Fibroblast of skin of back (primary cell): Measurements from ENCODE around the gene CRTC1.
"Not testable (repeated sequence)": the region's sequence is repeated elsewhere in the genome, so short reads cannot be mapped to it uniquely, and the experiment has no call there.

Source experiments
- DNase-seq: peaks from one replicate; pipeline ENCODE4 v3.0.0-alpha.2; 2013

The CRTC1 gene

GRCh38 chr19:18704971-18705370 is 21.5 kb downstream of the CRTC1 start:
- DNase-seq, result no peak

GRCh38 chr19:18708452-18709231 is 25.2 kb downstream of the CRTC1 start:
- DNase-seq, result no peak

- no peak for DNase-seq
Measured at GRCh38 chr19:18709546-18709945, 26.1 kb downstream of the CRTC1 start.

DNA sequence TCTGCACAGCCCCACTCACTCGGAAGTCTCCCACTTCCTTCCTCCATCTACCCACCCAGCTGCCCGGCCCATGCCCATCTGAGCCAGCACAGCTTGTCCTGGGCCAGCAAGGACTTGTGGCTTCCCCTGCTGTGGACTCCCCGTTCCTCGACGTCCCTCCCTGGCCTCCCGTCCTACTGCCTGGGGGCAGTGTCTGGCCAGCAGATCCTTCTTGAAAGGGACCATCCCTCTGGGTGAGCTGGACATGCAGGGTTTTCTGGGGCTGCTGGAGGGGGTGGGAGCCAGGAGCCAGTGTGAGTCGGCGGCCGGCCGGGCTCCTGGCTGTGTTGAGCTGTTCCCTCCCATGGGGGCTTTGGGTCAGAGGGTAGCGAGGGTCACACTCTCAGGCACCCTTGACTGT is 26.7 kb downstream of the CRTC1 start:
- no peak for DNase-seq

DNA sequence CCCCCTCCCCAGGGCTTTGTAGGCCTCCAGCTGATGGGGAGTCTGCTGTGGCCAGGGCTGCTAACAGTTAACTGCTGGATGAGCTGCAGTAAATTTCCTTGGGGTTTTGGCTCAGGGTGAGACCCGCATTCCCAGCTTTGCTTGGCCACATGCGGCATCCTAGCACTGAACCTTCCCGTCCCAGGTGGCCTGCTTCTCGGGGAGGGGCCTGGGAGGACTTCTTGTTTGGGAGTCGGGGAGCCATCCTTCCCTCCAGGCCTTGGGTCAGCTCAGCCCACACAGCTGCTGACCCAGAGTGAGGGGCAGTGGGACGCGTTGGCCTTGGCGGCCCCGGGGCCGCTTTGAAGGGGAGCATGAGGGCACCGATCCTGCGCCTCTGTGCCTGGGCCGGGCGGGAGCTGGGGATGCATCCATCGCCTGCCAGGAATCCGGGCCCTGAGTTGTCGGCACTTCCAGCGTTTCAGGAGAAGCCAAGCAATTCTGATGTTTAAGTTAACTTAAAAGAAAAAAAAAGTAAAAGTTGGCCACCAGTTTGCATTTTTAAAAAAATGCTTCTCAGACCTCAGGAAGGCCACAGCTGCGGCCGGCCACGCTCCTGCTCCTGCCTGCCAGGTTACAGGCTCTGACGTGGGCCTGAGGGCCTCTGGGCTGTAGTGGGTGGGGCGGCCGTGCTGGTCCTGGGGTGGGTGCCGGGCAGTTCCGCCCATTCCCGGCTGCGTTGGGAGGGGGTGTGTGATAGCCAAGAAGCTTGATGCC is 27.7 kb downstream of the CRTC1 start:
- no peak for DNase-seq

DNA sequence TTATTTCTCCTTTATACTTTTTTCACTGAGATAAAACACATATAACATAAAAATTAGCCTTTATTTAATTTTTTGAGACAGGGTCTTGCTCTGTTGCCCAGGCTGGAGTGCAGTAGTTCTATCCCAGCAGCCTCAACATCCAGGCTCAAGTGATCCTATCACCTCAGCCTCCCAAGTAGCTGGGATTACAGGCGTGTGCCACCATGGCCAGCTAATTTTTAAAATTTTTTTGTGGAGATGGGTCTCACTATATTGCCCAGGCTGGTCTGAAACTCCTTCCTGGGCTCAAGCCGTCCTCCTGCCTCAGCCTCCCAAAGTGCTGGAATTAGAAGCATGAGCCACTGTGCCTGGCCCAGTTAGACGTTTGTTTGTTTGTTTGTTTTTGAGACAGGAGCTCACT is 28.4 kb downstream of the CRTC1 start:
- no peak for DNase-seq

- DNase-seq, result peak; percentile 10
Measured at GRCh38 chr19:18712981-18713380, 29.5 kb downstream of the CRTC1 start.

DNA sequence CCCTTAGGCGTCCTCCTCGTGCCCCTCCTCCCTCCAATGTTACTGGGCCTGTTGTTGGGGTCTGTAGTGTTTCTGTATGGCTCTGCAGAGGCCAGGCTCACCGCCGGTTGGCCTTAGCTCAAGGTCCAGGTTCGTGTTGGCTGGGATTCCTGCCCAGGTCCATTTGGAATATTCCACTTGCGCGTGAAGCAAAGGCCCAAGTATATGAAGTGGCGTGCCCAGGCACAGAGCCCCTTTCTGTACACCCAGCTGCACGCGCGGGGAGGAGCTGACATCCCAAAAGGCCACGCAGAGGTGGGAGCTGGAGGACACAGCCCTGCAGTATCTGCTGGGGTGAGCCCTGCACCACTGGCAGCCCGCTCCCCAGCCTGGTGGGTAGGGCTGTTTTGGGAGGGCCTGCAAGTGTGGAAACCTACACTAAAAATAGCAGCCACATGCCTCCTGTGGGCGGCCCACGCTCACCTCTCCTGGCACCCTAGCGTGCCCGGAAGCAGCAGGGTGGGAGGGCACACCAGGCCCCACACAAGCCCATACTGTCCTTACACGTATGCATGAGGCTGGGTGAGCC is 30.2 kb downstream of the CRTC1 start:
- DNase-seq, result no peak

GRCh38 chr19:18715416-18715815 is 31.9 kb downstream of the CRTC1 start:
- DNase-seq, result no peak

DNA sequence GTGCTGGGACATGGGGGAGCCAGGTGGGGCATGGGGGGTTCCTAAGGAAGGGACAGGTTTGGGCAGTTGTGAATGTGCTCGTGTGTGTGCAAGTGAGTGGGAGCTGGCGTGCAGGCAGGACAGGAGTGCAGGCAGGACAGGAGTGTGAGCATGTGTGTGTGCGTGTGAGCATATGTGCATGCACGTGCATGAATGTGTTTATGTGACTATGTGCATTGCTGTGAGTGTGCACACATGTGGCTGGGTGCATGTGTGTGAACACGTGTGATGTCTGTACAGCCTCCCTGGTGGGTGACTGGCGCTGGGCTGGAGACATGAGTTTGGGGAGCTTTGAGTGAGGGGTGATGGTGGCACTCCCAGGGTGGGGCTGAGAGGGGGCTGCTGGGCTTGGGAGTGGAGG is 33.4 kb downstream of the CRTC1 start:
- DNase-seq, result no peak

DNA sequence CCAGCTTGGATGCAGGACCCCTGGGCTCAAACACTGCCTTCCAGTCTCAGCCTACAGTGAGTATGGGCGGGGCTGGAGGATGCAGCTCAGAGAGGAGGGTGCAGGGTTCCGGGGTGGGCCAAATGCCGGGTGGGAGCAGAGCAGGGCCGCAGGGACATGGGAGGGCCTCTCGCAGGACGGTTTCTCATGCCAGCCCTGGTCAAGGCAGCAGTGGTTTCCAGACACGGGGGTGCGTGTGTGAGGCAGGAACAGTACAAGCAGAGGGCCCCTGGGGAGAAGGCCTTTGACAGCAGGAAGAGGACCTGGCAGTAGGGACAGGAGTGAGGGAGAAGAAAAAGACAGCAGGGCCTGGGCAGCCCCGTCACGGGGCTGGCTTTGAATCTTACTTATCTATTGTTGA is 34.1 kb downstream of the CRTC1 start:
- DNase-seq, result no peak

GRCh38 chr19:18718015-18718526 is 34.6 kb downstream of the CRTC1 start:
- no peak for DNase-seq

- DNase-seq, result no peak
Measured at GRCh38 chr19:18718846-18719458, 35.5 kb downstream of the CRTC1 start.

GRCh38 chr19:18719541-18719940 is 36.1 kb downstream of the CRTC1 start:
- DNase-seq, result no peak

DNA sequence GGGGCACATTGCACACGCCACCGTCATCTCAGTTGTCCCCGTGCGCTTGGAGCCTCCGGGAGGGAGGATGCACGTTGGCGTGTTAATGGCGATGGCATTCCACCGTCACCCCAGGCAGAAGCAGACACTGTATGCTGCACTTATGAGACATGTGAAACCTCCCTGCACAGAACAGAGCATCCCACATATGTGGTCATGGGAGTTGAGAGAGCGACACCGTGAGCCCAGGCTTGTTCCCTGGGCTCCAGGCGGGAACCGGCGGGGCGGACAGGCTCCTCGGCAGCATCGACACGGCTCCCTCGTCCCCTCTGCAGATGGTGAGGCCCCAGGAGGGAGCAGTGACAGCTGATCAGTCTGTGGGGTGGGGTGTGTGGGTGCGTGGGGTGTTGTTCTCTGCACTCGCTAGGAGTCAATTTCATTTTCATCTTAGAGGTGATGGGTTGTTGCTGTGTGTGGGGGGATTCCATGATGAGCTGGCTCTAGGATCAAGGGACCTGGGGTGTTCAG is 40.4 kb downstream of the CRTC1 start:
- no peak for DNase-seq

DNA sequence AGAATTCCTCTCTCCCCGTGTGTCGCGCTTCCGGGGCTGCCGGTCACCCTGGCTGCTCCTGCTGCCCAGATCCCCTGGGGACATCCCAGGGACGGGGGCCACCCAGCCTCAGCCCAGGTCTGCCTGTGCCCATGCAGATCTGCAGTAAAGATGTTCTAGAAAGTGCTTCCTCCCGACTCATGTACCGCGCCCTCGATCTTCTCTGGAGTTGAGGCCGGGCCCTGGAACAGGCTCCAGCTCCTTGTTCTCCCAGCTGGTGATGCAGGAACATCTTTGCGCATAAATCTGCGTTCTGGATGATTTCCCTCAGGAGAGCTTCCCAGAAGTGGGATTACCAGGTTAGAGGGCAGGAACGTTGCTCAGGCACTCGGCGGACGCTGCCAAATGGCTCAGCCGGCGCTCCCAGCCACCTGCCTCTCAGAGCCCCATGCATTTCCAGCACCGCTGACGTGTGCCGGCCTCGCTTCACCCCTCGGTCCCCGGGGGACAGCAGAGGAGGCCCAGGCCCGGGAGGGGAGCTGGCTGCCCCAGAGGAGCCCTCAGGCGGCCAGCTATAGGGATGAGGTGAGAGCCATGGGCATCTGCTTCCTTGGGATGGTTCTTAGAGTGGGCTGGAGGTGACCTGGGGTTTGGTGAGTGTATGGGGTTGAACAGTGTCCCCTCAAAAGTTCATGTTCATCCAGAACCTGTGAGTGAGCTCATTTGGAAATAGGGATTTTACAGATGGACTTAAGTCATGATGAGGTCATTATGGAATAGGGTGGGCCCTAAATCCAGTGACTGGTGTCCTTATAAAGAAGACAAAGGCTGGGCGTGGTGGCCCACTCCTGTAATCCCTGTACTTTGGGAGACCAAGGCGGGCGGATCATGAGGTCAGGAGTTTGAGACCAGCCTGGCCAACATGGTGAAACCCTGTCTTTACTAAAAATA is 42.6 kb downstream of the CRTC1 start:
- no peak for DNase-seq

GRCh38 chr19:18726846-18727245 is 43.4 kb downstream of the CRTC1 start:
- DNase-seq, result no peak

DNA sequence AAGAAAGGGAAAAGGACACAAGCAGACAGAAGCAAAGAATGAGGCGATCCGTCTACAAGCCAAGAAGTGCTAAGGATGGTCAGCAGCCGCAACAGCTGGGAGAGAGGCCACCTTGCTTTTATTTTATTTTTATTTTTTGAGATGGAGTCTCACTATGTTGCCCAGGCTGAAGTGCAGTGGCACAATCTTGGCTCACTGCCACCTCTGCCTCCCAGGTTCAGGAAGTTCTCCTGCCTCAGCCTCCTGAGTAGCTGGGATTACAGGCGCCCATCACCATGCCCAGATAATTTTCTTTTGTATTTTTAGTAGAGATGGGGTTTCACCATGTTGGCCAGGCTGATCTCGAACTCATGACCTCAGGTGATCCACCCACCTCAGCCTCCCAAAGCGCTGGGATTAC is 44.1 kb downstream of the CRTC1 start:
- not testable (repeated sequence) for DNase-seq

GRCh38 chr19:18729933-18730530 is 46.6 kb downstream of the CRTC1 start:
- no peak for DNase-seq

DNA sequence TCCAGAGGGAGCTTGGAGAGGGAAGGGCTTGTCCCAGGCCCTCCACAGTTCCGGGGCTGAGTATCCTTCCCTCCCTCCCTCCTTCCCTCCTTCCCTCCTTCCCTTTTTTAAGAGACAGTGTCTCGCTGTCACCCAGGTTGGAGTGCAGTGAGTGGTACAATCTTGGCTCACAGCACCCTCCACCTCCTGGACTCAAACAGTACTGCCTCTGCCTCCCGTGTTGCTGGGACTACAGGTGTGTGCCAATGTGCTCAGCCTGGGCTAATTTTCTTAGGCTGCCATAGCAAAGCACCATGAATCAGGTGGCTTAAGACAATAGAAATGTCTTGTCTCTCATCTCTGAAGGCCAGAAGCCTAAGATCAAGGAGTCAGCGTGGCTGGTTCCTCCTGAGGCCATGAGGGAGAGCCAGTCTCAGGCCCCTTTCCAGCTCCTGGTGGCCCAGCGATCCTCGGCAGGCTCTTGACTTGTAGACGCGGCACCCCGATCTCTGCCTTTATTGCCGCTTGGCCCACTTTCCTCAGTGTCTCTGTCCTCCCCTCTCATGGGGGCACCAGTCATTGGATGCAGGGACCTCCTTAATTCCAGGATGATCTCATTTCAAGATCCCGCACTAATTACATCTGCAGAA is 47.5 kb downstream of the CRTC1 start:
- DNase-seq, result no peak

DNA sequence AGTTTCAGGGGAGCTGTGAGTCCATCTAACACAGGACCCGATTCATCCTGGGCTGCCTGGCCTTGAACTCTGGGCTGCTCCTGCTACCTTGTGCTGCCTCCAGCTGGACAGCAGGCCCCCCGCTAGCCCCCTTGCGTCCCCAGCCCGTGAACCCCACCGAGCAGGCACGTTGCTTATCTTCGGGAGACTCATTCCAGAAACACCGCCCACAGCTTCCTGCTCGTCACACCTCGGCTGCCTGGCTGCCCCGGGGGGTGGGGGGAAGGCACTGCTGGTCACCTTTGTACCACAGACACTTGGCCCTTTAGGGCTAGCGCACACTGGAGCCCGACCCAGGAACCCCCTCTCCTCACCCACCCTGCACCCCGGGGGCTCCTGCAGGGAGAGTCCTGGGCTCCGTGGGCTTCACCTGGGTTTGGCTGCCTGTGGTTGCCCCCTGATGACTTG is 48.1 kb downstream of the CRTC1 start:
- DNase-seq, result no peak
